ENCODE results near the gene MOGAT1.
A peak's percentile ranks its signal among the peaks of the same experiment; 100 is the strongest.

Gene MOGAT1, protein sequence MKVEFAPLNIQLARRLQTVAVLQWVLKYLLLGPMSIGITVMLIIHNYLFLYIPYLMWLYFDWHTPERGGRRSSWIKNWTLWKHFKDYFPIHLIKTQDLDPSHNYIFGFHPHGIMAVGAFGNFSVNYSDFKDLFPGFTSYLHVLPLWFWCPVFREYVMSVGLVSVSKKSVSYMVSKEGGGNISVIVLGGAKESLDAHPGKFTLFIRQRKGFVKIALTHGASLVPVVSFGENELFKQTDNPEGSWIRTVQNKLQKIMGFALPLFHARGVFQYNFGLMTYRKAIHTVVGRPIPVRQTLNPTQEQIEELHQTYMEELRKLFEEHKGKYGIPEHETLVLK

DNA sequence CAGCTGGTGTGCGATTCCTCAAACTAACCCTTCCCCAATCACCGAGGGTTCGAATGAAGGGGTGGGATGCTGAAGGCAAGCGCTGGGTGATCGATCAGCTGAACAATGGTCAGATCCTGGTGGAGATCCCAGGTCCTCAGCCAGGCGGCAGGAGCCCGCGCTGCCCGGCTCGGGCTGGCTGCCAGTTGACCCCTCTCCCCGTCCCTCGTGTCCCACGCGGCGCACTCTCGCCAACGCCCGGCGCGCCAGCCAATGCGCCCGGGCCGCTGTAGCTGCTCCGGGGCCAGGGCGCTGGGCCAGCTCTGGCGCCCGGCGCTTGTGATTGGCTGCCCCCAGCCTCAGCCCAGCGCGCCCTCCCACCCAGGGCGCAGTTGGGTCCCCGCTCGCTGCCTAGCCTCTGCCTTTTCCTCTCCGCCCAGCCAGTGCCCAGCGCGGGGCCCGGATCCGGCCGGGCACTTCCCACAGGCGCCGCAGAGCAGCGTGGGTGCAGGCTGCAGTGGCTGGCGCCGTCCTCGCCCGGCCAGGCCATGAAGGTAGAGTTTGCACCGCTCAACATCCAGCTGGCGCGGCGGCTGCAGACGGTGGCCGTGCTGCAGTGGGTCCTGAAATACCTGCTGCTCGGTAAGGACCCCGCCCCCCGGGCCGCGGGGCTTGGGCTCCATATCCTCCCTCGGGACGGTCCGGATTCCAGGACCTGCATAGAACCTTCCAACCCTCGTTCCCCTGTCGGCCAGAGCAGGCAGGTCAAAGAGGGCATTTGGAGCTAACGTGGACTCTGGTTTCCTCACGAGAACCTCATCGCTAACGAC, at the start of gene MOGAT1:
Gene MOGAT1 (plus strand): TSS at position 400 of the 809 bp plus-strand sequence. CDS start 128 bp downstream, at position 528.
- DNase-seq: peak; percentile 36

DNA sequence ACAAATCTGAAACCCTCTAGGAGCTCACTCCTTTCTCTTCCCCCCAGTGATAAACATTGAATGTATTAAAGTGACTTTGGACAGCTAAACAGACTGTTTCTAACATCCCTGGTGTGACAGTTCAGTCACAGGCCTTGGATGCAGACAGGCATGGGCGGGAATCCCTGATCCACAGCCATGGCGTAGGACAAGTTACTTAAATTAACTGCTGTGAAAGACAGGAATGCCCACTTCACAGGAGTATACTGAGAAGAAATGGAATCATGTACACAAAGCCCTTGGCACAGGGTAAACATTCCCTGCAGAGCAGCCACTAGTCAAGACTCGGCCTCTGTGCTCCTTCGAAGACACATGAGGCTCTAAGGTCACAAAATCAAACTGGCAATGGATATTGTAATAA, 49.6 kb upstream of the MOGAT1 start:
- no peak for DNase-seq

DNA sequence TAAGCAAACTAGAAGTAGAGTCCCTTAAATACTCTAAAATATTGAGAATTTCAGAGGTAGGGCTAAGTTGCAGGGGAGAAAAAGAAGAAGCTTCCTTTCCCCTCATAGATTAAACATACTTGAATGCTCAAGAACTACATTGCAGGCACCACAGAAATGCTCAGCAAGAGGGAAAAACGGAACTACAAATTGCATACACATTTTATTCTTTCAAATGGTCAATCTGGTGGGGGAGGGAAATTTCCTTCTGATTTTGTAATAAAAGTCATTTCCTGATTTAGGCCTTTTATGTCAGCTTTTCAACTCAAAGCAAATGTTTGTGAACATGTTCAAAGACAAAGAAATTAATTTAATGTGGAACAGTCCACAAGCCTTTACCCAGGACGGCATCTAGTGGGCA, 48.5 kb upstream of the MOGAT1 start:
- DNase-seq: no peak

DNA sequence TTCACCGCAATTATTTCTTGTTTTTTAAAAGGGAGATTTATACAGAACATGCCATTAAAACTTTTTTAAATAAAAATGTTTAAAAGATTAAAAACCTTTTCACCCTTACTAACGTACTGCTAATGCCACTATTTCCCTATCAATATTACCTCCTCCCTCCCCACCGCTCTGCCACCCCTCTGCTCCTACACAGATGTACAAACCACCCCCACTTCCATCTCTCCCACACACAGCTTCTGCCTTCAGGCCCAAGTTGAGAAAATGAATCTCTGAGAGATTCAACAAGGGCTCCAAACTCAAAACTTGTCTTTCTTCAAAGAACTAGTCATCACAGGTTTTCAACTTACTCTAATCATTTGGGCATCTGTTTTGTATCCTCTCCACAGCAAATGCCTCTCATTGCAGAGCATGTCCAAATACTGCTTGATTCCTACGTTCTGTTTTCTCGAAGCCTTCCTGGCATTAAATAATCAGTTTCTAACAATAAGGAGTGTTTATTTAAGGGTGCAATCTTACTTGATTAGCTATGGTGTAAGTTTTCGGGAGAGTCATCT, 47.6 kb upstream of the MOGAT1 start:
- no peak for DNase-seq

DNA sequence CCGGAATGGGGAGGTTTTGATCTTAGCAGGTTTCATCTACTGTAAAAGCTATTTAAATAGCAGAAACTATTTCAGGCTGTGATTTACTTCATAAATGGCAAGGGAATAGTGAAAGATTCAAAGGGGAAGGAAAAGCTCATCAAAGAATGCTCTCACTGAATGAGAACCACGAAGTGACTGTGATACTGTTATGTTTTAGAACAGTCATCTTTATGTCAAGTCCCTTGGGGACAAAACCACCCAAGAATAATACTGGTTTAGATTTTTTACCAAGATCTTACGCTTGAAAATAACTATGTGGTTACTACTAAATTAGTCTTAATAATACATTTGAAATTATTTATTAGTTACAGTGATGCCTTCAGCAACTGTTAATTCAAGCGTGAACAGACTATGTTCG, 43.7 kb upstream of the MOGAT1 start:
- DNase-seq: no peak

DNA sequence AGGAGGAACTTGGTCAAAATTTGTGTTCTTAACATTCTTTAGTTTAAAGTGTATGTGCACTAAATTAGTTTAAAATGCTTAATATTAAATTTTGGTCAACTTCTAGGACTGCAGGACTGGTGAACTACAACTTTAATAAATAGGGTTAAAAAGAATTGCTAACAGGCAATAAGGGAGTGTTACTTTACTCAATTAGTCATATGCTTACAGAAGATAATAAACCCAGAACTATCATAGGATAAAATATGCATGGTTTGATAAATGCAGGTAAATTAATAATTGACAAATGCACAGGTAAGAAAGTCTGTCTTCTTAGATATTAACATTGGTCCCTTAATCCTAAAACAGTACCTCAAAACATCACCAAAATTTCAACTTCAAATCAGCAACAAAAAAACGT, 36.2 kb upstream of the MOGAT1 start:
- DNase-seq: no peak

DNA sequence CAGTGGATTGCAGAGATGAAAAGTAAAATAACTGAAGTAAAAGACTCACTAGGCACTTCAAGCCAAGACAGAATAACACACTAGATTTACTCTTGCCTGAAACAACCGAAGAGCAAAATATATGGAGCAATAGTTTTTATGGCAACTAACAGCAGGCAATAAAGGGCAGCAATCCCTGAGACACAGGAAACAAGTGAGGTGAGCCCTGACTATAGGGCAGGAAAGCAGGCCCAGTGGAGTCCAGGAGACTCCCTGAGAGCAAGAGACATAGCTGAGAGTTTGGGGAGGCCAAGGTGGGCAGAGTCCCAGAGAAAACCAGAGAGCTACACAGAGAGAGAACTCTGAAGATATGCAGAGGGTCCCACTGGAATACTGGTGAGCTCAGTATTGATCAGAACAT, 34.4 kb upstream of the MOGAT1 start:
- DNase-seq: no peak

DNA sequence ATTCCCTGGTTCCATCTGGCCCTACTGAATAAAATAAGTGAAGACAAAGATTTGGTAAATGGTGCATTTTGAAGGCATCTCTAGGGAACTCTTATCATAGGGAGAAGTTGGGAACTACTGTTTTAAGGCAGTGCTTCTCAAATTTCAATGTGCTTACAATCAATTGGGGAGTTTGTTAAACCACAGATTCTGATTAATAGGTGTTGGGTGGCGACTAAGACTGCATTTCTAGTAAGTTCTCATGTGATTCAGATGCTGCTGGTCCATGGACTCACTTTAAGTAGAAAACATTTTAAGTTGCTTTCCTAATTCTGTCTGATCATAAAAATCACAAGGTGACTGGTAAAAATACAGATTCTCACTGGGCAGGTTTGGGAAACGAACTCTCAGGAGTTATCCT, 30.1 kb upstream of the MOGAT1 start:
- no peak for DNase-seq

DNA sequence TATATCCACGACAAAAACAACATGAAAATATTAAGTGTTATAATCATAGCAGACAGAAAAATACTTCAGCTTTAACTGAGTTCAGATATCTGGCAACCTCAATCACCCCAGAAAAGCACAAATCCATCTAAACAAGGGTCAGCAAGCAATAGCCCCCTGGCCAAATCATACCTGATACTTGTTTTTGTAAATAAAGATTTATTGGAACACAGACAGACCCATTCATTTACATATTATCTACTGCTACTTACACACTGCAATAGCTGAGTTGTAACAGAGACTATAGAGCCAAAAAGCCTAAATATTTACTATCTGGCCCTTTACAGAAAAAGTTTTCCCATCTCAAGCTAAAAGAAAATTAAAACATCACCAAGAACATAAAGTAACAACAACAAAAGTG, 28.3 kb upstream of the MOGAT1 start:
- DNase-seq: no peak

DNA sequence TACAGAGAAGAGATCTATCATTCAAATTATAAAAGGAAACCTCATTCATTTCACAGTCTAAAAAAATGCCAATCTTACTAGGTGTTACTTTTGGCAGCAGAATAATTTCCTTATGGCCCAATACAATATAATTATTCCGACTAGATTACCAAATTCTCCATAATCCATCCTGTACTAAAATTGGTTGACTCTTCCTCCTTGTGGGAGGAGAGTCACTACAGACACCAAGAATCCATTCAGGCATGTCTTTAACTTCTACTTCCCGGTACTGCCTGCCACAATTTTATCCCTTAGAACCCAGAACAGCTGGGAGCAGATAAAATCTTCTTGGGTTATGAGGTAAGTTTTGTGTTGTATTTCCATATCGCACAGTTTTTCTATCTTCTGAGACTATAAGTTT, 25.4 kb upstream of the MOGAT1 start:
- no peak for DNase-seq

DNA sequence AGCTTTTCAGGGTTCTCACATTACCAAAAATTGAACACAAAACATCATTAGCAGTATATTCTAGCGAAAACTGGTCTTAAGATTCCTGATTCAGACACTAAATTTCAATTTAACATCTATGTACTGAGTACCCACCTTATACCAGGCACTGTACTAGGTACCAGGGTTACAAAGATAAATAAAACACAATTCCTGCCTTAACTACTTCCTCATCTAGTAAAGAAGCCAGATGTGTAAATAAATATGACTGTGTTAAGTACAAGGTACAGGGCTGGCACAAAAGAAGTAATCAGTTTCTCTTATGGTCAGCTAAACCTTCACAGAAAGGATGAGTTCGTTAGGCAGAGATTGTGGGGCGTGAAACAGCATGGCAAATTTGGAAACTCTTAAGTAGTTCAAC, 21.7 kb upstream of the MOGAT1 start:
- no peak for DNase-seq

DNA sequence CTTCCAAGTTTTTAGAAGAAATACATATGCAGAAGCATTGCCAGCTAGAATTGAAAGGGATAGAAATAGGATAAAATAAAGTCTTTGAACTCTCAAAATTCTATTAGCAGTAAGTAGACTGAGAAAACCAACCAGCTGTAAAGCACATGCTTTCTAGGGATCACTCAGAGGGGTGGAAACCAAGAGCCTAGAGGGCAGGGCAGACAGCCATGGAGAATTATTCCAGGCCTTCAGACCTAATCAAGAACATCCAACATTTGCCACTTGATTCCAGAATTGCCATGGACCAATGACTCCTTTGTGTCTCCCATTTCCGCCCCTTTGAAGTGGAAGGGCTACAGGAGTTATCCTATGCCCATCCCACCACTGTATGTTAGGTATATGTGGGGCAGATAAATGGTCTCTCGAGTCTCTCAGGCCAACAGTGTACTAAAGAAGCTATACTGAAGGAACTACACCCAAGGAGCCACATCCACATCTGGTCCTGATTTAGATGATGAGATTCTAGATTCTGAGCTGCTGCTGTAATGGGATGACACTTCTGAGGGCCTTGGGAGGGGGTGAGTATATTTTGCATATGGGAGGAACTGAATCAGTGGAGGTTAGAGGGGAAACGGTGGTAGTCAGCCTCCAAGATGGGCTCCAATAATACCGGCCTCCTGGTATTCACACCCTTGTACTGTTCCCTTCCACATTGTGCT, 19.6 kb upstream of the MOGAT1 start:
- no peak for DNase-seq

DNA sequence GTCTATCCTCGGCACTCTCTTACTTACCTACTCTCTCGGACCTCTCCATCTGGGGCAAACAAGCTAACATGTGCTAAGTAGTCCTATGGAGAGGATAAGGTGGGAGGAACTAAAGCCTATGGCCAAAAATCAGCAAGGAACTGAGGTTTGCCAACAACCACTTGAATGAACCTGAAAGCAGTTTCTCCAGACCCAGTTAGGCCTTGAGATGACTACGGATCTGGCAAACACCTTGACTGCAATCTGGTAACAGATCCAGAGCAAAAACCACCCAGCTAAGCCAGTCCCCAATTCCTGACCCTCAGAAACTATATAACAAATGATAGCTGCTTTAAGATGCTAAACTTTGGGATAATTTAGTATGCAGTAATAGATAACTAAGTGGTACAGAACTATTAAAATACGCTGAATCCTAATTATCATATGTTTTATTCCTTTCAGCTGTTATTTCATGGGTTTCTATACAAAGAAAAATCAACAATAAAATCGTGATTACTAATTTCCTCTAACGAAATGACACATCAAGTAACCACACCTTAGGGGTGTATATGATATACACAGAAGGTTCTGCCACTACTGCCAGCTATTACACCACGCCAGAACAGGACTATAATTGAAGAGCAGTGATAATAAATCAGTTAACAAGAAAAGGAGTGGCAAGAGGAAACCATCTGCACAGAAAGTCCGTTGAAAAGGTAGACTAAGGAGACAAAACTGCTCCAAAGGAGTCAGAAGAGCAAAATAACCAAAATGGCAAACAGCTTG, 18.8 kb upstream of the MOGAT1 start:
- DNase-seq: no peak

DNA sequence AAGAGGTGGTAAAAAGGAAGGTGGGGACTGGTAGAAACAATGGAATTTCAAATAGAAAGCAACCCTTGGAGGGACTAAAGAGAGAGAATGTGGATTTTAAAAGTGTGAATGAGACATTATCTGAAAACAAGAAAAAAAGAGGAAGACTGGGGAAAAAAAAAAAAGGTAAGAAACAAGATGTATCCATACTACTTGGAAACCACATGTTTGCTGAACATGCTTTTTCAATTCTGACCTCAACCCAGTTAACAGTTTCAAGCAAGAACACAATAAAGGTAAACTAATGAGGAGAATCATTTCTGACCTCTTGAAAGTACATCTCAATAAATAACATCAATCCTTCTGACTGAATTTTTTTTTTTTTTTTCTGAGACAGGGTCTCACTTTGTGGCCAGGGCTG, 18.2 kb upstream of the MOGAT1 start:
- no peak for DNase-seq

DNA sequence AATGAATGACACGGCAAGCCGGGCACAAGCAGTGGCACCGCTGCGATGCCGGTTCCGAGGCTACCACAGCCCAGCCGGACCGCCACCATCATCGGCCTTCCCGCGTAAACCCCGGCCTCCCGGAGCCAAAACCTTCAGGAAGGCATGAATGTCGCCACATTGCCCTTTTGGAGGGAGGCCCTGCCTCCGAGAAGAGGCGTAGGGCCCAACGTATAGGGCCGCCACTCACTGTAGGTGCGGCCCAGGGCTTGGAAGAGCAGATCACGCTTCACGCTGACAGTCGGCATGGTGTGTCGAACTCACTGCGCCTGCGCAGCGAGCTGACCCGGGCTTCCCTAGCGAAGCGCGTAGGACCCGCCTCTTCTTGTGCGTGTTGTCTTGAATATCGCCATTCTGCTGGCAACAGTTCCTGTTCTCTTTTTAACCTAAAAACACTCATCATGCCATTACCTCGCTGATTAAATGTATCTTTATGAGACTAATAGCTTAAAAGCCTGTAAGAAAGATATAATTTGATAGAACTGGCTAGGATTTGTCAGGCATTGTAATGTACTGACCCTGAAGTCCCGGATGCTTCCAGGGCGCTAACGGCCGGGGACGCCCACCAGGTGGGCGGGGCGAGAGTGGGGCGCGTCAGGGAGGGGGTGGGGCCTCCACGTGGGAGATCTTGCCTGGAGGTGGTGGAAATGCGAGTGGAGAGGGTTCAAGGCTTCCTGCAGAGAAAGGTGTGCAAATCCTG, 15.5 kb upstream of the MOGAT1 start, which contains the start of gene FARSB:
Gene FARSB (minus strand): TSS at position 306 of the 739 bp plus-strand sequence. CDS start 19 bp downstream, at position 287.
- peak; percentile 96 for DNase-seq

DNA sequence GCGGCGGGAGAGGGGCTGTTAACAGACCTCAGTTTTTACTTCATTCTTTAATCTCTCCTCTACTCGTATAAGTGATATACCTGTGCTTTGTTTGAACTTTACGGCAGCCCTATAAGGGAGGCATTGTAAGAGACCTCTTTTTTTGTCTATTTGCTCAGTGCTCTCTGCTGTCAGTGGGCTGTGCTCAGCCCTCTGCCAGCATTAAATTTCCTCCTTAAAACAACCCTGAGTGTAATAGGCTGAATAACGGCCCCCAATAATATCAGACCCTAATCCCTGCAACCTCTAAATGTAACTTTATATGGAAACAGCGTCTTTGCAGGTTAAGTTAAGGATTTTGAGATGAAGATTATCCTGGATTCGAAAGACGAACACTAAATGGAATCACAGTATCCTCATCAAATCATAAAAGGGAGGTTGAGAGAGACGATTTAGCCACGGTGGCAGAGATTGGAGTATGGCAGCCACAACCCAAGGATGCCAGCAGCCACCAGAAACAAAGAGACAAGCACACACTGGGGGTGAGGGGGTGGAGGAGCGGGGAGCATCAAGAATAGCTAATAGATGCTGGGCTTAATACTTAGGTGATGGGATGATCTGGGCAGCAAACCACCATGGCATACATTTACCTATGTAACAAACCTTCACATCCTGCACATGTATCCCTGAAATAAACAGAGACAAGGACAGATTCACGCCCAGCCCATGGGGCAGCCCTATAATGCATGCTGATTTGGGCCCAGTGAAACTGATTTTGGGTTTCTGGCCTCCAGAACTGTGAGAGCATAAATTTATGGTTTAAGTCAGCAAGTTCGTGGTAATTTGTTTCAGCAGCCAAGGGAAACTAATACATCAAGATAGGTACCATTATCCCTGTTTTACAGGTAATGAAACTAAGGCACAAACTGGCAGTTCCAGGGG, 14.7 kb upstream of the MOGAT1 start:
- no peak for DNase-seq

DNA sequence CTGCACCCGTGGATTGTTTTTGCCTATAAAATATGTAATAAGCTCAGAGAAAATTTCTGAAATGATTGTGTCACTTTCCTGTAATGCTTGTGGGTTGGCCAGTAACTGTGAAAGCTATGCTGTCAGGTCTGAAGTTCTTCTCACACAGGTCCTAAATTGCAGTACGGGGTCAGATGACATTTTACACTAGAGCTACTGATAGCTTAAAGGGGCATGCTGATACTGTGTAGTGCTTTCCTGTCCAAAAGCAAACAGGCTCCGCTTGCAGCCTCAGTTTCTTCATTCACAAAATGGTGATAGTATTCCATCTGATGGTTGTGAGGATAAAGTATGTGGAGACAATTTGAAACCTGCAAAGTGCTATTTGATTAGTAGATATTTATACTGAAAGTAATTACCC, 8.0 kb upstream of the MOGAT1 start:
- DNase-seq: no peak

DNA sequence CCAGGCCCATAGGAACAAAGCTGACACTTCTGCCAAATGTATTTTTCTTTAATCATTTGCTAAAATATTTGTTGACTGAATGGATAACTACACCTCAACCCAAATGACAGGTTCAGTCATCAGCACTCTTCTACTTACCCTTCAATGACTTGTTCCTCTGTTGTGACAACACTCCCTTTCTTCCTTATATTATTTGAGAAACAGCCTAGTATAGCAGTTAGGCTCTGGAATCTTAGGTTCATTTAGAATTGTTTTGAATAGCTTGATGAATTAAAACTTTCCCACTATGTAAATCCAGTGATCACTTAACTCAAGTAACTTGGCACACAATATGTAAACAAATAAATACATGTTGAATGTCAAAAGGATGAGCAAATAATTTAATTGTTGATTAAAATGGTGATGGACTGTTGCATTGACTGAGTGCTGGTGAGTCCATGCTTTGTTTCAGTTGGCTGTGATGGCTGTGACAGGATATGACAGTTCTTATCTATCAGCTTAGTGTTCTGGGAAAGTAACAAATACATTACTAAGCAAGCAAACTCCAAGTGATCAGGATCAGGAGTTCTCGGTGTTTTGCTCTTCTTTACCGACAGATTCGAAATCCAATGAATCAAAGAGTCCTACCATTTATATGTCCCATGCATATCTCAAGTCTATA, 2.8 kb upstream of the MOGAT1 start:
- no peak for DNase-seq

DNA sequence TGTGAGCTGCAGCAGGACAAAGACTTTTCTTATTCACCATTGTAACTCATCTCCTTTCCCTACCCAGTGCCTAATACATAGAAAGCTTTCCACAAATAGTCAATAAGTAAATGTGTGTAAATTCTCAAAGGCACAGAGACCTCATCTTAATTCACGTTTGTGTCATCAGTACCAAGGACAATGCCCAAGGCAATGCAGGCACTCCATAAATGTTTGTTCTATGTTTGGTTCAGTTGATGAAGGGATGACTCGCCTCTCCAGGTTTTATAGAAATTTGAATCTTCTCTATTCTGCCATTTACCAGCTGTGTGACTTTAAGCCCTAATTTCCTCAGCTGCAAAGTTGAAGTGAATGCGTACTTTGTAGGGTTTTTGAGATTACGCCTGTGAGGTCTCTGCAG, 2.1 kb upstream of the MOGAT1 start:
- no peak for DNase-seq

Data from NCI-H345 (cell line).